Measurements from ENCODE around the gene SCT. TPM values are rescaled to one million over a fixed set of nuclear protein-coding genes. Genes with fewer than 3 reads are reported as not detected.

The SCT gene
- total and polyA plus RNA-seq, 2 of the 8 experiments (the other 6 are each of a cell fraction or from before 2014, with no cell fraction given) = 1.7 to 2.0 TPM

DNA sequence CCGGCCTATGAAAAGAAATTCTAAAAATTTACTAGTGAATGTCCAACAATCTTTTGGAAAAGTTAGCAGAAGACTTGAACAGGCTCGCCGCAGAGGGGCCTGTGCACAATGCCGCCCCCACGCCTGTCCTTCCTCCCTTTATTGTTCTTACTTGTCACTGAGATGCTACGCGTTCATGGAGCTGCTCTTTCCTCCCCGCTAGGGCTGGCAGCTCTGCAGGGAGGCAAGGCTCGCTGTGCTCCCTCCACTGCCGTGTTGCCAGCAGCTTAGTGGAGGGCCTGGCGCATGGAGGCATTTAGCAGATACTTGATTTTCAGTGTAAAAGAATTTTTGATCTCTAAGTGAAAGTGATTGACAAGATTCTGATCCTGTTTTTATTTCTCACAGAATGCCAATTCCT, 36.0 kb downstream of the SCT start:
- no peak overlapping the region for H2AFZ ChIP-seq (ENCODE audit: low read length)
- H4K8ac ChIP-seq (ENCODE audit: extremely low read depth, insufficient read depth, low read length) = no peak overlapping the region
- H4K5ac ChIP-seq (ENCODE audit: insufficient read length, low read depth, low read length) = no peak overlapping the region
- H4K91ac ChIP-seq (replicated peaks; ENCODE audit: insufficient read length, low read length) = no peak overlapping the region
- no peaks in the 10 kb centered on the region for H3K23me2 ChIP-seq (ENCODE audit: low read depth, low read length)
- no peak overlapping the region for H3K27ac ChIP-seq (ENCODE audit: low read depth, low read length)
- H2BK15ac ChIP-seq (ENCODE audit: low read length) = no peak overlapping the region
- H3K23ac ChIP-seq (ENCODE audit: insufficient read length) = no peak overlapping the region
- H3K4me3 ChIP-seq (ENCODE audit: extremely low read depth in 1 of 4, insufficient read depth in 2 of 4, low read depth in 3 of 4, low read length in 4 of 4) = no peak overlapping the region
- FAIRE-seq (no peak), DNase-seq (ENCODE audit: low read depth in 1 of 2, low spot score in 2 of 2) (no peak)
- H2BK20ac ChIP-seq (ENCODE audit: low read length) = no peak overlapping the region
- H3K79me1 ChIP-seq (ENCODE audit: low read depth, low read length) = peaks cover 4% of the 10 kb centered on the region; the same call in 1 of the 2 replicates
- H3K14ac ChIP-seq (ENCODE audit: insufficient read length) = no peak overlapping the region
- H3K79me2 ChIP-seq (ENCODE audit: control insufficient read depth in 1 of 2, insufficient read depth in 2 of 2, low read length in 2 of 2) = no peaks in the 10 kb centered on the region; a peak in 1 of 4 replicates
- no peak overlapping the region for H3K4me2 ChIP-seq (ENCODE audit: insufficient read depth in 1 of 2, low read depth in 2 of 2, low read length in 2 of 2)
- no peak overlapping the region for H2AK5ac ChIP-seq (ENCODE audit: low read depth, low read length)
- no peak overlapping the region for H2BK120ac ChIP-seq (replicated peaks; ENCODE audit: low read depth, low read length)
- POLR2A ChIA-PET (ENCODE audit: partially characterized antibody) = interaction anchor here (1.1 to 1.4 kb wide), 2 partner anchors 13 to 17 kb away, joined by 5 to 6 read pairs; no protein-coding TSS in a partner anchor
- CTCF ChIA-PET (ENCODE audit: partially characterized antibody) = interaction anchor here (1.0 to 1.9 kb wide), 5 partner anchors 13 to 41 kb away, joined by 3 to 11 read pairs (median 4); no protein-coding TSS in a partner anchor
- no peak overlapping the region for H3K9ac ChIP-seq (replicated peaks in 1 of 4; ENCODE audit: extremely low read depth in 1 of 4, low read depth in 3 of 4, low read length in 3 of 4)
- no peak for TF ChIP-seq TAF1 (IDR thresholded peaks at IDR 0.05; ENCODE audit: low read depth, low read length)
- TF ChIP-seq SUZ12 (IDR thresholded peaks at IDR 0.05; ENCODE audit: low read length) = no peak
- TF ChIP-seq CHD1 (IDR thresholded peaks at IDR 0.05; ENCODE audit: low read depth, low read length) = no peak
- TF ChIP-seq EGR1 (IDR thresholded peaks at IDR 0.05; ENCODE audit: borderline replicate concordance, low read depth, low read length) = no peak
- no peak for TF ChIP-seq RXRA (IDR thresholded peaks at IDR 0.05; ENCODE audit: insufficient read depth, low read depth, low read length)
- no peak for TF ChIP-seq SIX5 (IDR thresholded peaks at IDR 0.05; ENCODE audit: low read depth, low read length)
- no peak for TF ChIP-seq RNF2 (IDR thresholded peaks at IDR 0.05; ENCODE audit: borderline replicate concordance, low read depth, low read length, missing control alignments, poor library complexity, severe bottlenecking)
- no peak for TF ChIP-seq BACH1 (IDR thresholded peaks at IDR 0.05; ENCODE audit: low read length)
- H3K4me1 ChIP-seq (replicated peaks in 1 of 4; ENCODE audit: control insufficient read depth in 3 of 4, insufficient read depth in 4 of 4, low read length in 3 of 4) = no peaks in the 10 kb centered on the region
- H2BK12ac ChIP-seq (ENCODE audit: low read depth, low read length) = no peak overlapping the region
- H4K20me1 ChIP-seq (replicated peaks in 1 of 2; ENCODE audit: control insufficient read depth in 1 of 2, insufficient read depth in 2 of 2, low read length in 2 of 2) = peaks cover 10 to 11% of the 10 kb centered on the region in 2 experiments
- H3K36me3 ChIP-seq (ENCODE audit: control insufficient read depth in 2 of 4, insufficient read depth in 4 of 4, low read length in 3 of 4) = peaks cover 27 to 63% (median 52%) of the 10 kb centered on the region in 4 experiments
- WGBS, 2 experiments (ENCODE audit: extremely low coverage in 1 of 2, insufficient coverage in 1 of 2, insufficient read length in 1 of 2, insufficient replicate concordance in 2 of 2, low coverage in 1 of 2, low lambda C conversion rate in 2 of 2, missing lambda C conversion rate in 1 of 2) = 88% methylated on average over 11 of the region's 11 CpGs; no CpG with 5 or more reads in 1 of the 2 experiments
- no peak overlapping the region for H3K18ac ChIP-seq (ENCODE audit: extremely low read depth, low read length)
- H3K9me3 ChIP-seq (ENCODE audit: insufficient read depth in 2 of 2, low read depth in 1 of 2, low read length in 1 of 2) = no peaks in the 10 kb centered on the region
- H2BK5ac ChIP-seq (ENCODE audit: low read depth, low read length) = no peak overlapping the region
- no peak overlapping the region for H3K56ac ChIP-seq (replicated peaks; ENCODE audit: insufficient read length, low read depth, low read length)
- H3K4ac ChIP-seq (replicated peaks; ENCODE audit: insufficient read length, low read depth, low read length) = no peak overlapping the region
- H3K27me3 ChIP-seq (replicated peaks in 1 of 4; ENCODE audit: control insufficient read depth in 3 of 4, extremely low read depth in 1 of 4, insufficient read depth in 3 of 4, low read length in 3 of 4) = no peaks in the 10 kb centered on the region
